ENCODE data around the gene LRRN4CL. TPM values are rescaled to one million over a fixed set of nuclear protein-coding genes. Genes with fewer than 3 reads are reported as not detected.

Gene LRRN4CL
- total and polyA plus RNA-seq, 9 of the 15 experiments (the other 6 are each of a cell fraction or from before 2014, with no cell fraction given) = 0.03 to 0.11 (median 0.05) TPM; not detected in 4

DNA sequence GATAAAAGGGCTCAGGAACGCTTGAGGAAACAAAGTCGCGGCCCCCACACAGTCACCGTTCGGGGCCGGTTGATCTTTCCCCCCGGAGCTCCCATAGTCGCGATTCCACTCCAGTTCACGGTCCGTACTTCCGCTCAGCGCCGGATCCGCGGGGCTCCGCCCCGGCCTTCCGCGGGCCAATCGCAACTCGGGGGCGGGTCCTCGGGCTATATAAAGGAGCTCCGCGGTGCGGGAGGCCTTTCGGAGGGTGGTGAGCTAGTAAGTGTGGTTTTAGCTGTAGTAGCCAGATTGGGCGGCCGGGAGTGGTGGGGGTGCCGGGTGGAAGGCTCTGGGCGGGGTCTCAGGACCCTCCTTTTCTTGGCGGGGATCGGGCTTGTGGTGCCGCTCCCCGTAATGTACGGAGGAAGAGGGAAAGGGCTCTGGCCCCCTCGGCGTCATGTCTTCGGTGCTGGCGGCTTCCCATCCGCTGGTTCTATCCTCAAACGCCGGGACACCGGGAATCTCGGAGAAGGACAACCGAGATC is 24.2 kb downstream of the LRRN4CL start, which contains the start of the genes C11orf98 and CSKMT (continued):
- TF ChIP-seq, protein P1, sequence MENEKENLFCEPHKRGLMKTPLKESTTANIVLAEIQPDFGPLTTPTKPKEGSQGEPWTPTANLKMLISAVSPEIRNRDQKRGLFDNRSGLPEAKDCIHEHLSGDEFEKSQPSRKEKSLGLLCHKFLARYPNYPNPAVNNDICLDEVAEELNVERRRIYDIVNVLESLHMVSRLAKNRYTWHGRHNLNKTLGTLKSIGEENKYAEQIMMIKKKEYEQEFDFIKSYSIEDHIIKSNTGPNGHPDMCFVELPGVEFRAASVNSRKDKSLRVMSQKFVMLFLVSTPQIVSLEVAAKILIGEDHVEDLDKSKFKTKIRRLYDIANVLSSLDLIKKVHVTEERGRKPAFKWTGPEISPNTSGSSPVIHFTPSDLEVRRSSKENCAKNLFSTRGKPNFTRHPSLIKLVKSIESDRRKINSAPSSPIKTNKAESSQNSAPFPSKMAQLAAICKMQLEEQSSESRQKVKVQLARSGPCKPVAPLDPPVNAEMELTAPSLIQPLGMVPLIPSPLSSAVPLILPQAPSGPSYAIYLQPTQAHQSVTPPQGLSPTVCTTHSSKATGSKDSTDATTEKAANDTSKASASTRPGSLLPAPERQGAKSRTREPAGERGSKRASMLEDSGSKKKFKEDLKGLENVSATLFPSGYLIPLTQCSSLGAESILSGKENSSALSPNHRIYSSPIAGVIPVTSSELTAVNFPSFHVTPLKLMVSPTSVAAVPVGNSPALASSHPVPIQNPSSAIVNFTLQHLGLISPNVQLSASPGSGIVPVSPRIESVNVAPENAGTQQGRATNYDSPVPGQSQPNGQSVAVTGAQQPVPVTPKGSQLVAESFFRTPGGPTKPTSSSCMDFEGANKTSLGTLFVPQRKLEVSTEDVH (IDR thresholded peaks at IDR 0.05; ENCODE audit: low read depth, partially characterized antibody) = no peak
- no peak for TF ChIP-seq CBX2 (IDR thresholded peaks at IDR 0.05; ENCODE audit: insufficient read depth, low read length, poor library complexity, severe bottlenecking)
- no peak for TF ChIP-seq POLR3G (IDR thresholded peaks at IDR 0.05; ENCODE audit: extremely low read depth, insufficient read length, insufficient replicate concordance)
- no peak for TF ChIP-seq EP300 (IDR thresholded peaks at IDR 0.05; ENCODE audit: low read length)
- TF ChIP-seq BRCA1 (IDR thresholded peaks at IDR 0.05) = no peak
- TF ChIP-seq BRCA1 (CRISPR knock-in tag; IDR thresholded peaks at IDR 0.05) = no peak
- TF ChIP-seq CBX1 (IDR thresholded peaks at IDR 0.05; ENCODE audit: low read depth) = peak; percentile 97
- TF ChIP-seq, protein P2, sequence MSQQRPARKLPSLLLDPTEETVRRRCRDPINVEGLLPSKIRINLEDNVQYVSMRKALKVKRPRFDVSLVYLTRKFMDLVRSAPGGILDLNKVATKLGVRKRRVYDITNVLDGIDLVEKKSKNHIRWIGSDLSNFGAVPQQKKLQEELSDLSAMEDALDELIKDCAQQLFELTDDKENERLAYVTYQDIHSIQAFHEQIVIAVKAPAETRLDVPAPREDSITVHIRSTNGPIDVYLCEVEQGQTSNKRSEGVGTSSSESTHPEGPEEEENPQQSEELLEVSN (IDR thresholded peaks at IDR 0.05; ENCODE audit: borderline replicate concordance in 1 of 2, extremely low read depth in 1 of 2, insufficient read depth in 1 of 2, insufficient read length in 1 of 2, low read depth in 1 of 2, low read length in 1 of 2, poor library complexity in 1 of 2, severe bottlenecking in 1 of 2) = peak; percentile 2 to 25
- TF ChIP-seq, protein P3, sequence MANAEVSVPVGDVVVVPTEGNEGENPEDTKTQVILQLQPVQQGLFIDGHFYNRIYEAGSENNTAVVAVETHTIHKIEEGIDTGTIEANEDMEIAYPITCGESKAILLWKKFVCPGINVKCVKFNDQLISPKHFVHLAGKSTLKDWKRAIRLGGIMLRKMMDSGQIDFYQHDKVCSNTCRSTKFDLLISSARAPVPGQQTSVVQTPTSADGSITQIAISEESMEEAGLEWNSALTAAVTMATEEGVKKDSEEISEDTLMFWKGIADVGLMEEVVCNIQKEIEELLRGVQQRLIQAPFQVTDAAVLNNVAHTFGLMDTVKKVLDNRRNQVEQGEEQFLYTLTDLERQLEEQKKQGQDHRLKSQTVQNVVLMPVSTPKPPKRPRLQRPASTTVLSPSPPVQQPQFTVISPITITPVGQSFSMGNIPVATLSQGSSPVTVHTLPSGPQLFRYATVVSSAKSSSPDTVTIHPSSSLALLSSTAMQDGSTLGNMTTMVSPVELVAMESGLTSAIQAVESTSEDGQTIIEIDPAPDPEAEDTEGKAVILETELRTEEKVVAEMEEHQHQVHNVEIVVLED (CRISPR knock-in tag; IDR thresholded peaks at IDR 0.05) = no peak
- TF ChIP-seq EGR1 (conservative IDR thresholded peaks at IDR 0.05) = peak; percentile 43; the same call in 1 of the 2 replicates
- no peak for TF ChIP-seq GATAD2A (IDR thresholded peaks at IDR 0.05)
- TF ChIP-seq TAF1 (IDR thresholded peaks at IDR 0.05; ENCODE audit: control insufficient read depth, extremely low read depth, insufficient read depth, low read length, severe bottlenecking) = peak; percentile 99
- TF ChIP-seq, protein P4, sequence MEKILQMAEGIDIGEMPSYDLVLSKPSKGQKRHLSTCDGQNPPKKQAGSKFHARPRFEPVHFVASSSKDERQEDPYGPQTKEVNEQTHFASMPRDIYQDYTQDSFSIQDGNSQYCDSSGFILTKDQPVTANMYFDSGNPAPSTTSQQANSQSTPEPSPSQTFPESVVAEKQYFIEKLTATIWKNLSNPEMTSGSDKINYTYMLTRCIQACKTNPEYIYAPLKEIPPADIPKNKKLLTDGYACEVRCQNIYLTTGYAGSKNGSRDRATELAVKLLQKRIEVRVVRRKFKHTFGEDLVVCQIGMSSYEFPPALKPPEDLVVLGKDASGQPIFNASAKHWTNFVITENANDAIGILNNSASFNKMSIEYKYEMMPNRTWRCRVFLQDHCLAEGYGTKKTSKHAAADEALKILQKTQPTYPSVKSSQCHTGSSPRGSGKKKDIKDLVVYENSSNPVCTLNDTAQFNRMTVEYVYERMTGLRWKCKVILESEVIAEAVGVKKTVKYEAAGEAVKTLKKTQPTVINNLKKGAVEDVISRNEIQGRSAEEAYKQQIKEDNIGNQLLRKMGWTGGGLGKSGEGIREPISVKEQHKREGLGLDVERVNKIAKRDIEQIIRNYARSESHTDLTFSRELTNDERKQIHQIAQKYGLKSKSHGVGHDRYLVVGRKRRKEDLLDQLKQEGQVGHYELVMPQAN (IDR thresholded peaks at IDR 0.05; ENCODE audit: borderline replicate concordance) = no peak; the same call in 1 of the 2 replicates
- no peak for TF ChIP-seq STAT5A (IDR thresholded peaks at IDR 0.05; ENCODE audit: borderline replicate concordance, low read length)
- TF ChIP-seq SRF (CRISPR knock-in tag; IDR thresholded peaks at IDR 0.05) = peak in 1 of 2 experiments; percentile 59; a peak in 2 of 4 replicates
- TF ChIP-seq, protein P5, sequence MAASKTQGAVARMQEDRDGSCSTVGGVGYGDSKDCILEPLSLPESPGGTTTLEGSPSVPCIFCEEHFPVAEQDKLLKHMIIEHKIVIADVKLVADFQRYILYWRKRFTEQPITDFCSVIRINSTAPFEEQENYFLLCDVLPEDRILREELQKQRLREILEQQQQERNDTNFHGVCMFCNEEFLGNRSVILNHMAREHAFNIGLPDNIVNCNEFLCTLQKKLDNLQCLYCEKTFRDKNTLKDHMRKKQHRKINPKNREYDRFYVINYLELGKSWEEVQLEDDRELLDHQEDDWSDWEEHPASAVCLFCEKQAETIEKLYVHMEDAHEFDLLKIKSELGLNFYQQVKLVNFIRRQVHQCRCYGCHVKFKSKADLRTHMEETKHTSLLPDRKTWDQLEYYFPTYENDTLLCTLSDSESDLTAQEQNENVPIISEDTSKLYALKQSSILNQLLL (CRISPR knock-in tag; IDR thresholded peaks at IDR 0.05; ENCODE audit: borderline replicate concordance) = no peak
- peak; percentile 60; the same call in 1 of the 2 replicates for TF ChIP-seq THRAP3 (IDR thresholded peaks at IDR 0.05; ENCODE audit: borderline replicate concordance)
- TF ChIP-seq RBFOX2 (IDR thresholded peaks at IDR 0.05; ENCODE audit: low read depth, low read length) = peak; percentile 100

Measured in K562 (cell line).